Epidermal melanocyte (primary cell): ENCODE measurements around the gene UPF3A.

Experiments
- DNase-seq: peaks from one replicate; pipeline ENCODE4 v3.0.0; 2011; ENCODE audit warnings: low spot score; ENCODE audit not compliant: insufficient read length

UPF3A gene

DNA sequence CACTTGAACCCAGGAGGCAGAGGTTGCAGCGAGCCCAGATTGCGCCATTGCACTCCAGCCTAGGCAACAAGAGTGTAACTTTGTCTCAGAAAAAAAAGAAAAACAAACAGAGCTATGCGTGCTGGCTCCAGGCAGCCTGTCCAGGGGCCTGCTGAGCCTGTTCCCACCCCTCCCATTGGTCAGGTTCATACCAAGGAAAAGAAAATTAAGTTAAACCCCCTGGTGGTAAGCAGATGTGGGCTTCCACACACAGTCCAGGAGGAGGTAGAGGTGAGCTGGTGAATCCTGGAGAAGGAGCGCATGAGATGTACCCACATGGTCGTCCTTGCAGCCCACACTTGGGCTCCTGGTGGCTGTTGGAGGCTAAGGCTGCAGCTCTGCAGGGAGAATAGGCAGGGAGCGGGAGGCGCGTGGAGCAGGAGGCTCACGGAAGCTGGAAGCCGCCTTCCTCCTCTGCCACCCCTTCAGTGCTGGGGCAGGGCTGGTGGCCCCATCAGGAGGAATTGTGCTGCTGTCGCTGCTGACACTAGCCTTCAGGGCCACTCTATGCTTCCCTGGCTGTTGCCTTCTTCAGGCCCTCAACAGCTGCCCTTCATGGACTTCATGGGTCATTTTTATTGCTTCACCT lies 22.4 kb downstream of the UPF3A start:
- DNase-seq: no peak

DNA sequence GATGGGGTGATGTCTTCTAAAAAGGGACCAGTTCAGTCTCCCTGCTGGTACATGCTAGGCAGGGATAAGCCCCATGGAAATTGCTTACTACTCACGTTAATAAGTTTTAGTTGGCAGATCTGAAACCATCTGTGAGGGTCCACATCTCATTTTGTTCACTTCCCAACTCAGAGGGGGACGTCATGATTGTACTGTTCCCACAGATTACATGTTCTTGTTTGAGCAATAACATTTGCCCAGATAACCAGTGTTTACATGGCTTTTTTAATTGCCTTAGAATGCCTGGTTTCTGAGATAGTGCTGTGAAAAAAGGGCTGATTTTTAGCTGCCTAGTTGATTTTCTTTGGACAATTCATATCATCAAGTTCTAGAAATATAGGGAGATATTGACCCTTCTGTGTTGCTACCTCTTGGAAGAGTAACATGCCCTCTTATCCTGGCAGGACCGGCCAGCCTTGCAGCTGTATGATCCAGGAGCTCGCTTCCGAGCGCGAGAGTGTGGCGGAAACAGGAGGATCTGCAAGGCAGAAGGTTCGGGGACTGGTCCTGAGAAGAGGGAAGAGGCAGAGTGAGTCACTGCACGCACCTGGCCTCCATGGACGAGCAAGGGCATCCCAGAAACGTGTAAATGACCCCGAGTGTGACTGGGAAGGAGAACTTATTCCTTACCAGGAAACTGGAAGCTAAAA lies 23.1 kb downstream of the UPF3A start:
- no peak for DNase-seq

DNA sequence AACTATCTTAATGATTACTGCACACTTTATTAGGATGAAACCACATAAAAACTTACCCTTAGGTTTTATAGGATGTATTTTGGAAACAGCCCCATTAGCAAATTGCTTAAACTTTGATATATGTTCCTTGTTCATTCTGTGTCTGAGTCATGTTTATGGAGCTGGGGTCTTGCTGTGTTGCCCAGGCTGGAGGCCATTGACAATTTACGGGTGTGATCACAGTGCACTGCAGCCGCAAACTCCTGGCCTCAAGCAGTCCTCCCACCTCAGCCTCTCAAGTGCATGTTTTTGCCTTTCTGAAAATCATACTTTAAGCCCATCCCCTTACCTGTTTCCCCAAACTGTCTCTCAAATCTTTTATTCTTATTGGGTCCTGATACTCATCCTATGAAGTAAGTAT lies 27.7 kb downstream of the UPF3A start:
- DNase-seq: no peak

DNA sequence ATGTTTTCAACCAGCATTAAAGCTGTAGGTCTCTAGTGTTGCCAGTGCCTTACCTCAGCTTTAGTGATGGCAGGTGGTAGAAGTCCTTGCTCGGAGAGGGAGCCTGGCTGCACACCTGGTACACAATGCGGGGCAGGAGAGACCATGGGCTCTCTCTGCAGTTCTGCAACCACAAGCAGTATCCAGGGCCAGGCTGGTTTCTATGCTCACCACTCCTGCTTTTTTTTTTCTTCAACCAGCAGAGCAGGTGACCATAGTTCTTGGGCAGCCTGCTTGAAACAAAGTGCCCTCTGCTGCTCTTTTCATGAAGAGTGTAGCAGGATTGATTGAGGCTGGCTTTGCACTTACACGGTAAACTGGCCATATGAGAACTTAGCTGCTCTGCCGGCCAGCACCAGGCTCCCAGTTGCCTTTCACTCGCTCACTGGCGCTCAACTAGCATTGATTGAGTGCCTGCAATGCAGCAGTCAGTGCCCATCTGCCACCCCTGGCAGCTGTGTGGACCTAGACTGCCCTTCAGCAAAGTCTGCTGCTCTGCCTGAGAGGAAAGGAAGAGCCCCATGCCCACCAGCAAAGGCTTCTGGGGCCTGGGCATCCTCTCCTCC lies 28.5 kb downstream of the UPF3A start:
- no peak for DNase-seq

DNA sequence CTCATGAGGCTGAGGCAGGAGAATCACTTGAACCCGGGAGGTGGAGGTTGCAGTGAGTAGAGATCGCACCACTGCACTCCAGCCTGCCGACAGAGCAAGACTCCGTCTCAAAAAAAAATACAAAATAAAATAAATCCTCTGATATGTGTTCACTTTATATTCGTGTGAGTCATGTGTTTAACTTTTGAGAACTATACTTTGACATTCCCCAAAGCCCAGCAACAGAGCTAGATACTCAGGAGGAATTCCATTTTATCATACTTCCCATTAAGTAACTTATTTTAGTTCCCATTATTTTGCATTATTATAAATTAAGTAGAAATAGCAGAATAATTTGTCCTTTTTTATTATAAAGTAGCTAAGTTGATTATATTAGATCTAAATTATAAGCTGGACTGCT lies 29.6 kb downstream of the UPF3A start:
- DNase-seq: no peak

DNA sequence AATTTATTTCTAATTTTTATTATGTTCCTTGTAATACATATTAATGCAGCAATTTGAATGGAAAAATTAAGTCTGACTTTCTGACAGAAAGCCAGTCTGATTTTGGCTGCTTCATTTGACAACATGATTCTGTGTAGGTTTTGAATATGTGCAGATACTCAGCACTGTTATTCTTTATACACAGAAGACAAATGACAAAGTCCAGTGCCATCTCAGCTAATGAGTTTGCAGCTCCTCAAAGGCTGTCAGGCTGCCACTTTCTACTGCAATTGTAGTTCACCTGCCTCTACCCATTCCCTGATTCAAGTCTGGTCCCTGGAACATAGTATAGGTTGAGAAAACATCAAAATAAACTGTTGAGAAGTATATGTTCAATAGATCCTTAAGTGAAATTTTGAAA lies 30.0 kb downstream of the UPF3A start:
- DNase-seq: no peak

DNA sequence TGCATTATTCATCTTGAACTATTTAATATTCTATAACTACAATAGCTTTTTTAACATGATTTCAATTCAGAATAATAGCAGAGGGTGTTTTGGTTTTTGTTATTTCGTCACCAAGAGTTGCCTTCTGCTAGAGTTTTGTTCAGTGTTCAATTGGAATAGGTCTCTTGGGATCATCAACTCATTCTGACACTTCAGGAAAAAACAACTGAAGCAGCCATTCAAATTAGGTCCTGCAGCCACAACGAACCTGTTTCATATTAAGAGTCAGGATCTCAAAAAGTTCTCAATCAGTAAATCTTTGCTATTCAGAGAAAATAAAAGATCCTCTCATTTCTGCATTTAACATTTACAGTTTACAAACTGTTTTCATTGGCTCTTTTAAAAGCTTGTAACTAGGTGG lies 30.5 kb downstream of the UPF3A start:
- DNase-seq: no peak

DNA sequence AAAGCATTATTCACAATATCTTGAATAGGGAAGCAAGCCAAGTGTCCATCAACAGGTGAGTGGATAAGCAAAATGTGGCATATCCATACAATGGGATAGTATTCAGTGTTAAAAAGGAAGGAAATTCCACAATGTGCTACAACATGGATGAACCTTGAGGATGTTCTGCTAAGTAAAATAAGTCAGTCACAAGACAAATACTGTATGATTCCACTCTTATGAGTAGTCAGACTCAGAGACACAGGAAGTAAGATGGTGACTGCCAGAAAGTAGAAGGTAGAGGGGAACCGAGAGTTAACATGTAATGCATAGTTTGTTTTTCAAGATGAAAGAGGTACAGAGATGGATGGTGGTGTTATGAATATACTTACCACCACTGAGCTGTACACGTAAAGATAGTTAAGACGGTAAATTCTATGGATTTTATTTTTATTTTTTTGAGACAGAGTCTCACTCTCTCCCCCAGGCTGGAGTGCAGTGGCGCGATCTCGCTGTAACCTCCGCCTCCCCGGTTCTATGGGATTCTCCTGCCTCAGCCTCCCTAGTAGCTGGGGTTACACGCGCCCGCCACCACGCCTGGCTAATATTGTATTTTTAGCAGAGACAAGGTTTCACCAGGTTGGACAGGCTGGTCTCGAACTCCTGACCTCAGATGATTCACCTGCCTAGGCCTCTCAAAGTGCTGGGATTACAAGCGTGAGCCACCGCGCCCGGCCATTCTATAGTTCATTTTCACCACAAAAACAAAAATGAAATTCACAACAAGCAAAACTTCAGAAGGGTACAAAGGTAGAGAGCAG lies 31.9 kb downstream of the UPF3A start:
- DNase-seq: no peak

DNA sequence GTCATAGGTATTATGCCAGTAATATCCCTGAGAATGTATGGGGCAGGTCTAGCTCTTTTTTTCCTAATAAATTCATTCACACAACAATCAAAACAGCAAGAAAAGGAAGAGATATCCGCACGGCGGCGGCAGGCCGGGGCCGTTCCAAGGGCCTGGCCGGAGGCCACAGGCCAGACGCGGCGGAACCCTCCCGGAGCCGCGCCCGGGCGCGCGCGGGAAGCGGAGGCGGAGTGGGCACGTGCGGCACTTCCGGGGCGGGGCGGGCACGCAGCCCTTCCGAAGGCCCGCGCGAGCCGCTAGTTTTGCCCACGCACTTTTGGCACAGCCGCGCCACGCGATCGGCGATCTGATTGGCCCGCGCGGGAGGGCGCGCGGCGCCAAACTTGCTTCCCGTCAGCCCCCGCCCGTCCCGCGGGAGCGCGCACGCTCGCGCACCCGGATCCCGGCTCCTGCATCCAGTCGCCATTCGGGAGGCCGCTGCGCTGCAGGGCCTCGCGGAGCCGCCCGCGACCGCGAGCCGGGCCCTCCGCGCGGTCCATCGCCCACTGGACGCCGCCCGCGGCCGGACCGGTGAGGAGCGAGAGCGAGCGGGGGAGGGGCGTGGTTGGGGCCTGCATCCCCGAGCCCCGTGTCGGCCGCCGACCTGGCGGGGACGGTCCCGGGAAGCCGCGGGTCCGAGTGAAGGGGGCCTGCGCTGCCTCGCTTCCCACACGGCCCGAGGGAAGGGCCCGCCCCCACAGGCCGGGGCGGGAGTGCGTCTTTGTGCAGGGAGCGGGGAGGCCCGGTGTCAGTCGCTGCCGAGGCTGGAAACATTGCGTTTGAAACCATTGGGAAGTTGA lies 32.9 kb downstream of the UPF3A start, which contains the start of gene CHAMP1:
CHAMP1 (plus strand) TSS at position 430 of the 839 bp plus-strand sequence. CDS start 9,340 bp downstream, outside the sequence.
- peak; percentile 89 for DNase-seq

DNA sequence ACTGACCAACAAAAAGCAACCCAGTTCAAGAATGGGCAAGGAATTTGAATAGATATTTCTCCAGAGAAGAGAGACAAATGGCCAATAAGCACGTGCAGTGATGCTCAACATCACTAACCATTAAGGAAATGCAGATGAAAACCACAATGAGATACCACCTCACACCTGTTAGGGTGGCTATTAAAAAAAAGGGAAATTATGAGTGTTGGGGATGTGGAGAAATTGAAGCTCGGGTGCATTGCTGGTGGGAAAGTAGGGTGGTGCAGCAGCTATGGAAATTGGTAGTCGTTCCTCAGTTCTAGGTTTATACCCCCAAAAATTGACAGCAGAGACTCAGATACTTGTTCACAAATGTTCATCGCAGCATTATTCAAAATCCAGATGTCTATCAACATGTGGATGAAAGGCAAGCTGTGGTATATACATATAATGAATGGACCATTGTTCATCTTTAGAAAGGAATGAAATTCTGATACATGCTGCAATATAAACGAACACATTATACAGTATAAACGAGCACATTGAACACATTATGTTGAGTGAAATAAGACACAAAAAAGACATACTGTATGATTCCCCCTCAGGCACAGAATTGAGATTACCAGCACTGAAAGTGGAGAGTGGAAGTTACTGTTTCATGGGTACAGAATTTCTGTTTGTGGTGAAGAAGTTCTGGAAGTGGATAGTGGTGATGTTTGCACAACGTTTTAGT lies 33.8 kb downstream of the UPF3A start:
- peak; percentile 60 for DNase-seq

DNA sequence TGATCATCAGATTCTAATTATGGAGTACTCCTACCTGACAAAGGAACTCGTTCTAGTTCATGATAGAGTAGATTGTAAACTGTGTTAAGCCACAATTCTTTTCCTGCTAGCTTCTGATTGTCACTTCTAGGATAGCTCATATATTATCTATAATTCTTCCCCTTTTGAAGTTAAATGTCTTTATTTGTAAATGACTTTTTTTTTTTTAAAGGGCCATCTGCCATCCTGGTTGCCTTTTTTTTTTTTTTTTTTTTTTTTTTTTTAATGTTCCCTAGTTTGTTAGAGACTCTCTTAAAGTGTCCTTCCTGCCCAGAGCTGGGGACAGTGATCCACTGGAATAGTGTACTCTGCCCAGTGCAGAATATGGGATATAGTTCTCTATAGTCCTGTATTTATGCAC lies 37.2 kb downstream of the UPF3A start:
- DNase-seq: no peak

DNA sequence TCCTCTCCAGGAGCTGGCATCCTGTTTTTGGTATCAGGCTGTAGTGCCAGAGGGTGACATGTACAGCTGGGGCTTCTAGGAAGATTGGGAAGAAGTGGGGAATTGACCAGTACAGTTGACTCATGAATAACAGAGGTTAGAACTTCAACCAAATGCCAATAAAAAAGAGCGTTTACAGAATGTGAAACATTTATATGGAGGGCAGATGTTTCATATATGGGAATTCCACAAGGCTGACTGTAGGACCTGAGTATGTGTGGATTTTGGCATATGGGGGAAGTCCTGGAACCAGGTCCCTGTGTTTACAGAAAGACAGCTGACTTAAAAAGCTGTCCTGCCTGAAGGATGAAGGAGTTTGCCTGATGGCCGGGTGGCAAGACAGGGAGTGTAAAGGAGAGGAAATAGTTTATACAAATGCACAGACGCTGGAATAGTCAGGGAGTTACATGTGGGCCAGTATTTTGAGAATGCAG lies 38.1 kb downstream of the UPF3A start:
- DNase-seq: no peak

DNA sequence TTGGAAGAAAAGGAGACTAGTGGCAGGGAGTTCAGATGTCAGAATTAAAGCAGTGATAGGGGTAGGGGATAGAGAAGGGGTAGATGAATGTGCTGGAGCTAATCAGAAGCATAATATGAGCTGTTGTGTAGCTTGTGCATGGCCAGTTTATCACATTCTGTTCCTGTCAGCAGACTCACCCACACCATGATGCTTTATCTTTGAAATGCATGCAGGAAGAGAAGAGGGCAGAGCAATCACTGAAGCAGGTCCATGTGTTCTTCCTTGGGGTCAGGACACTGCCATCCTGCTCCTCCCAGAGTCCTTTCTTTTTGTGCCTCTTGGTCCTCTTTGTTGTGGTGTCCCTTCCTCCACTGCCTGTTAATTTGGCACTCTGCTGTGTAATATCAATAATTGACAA lies 38.7 kb downstream of the UPF3A start:
- no peak for DNase-seq

DNA sequence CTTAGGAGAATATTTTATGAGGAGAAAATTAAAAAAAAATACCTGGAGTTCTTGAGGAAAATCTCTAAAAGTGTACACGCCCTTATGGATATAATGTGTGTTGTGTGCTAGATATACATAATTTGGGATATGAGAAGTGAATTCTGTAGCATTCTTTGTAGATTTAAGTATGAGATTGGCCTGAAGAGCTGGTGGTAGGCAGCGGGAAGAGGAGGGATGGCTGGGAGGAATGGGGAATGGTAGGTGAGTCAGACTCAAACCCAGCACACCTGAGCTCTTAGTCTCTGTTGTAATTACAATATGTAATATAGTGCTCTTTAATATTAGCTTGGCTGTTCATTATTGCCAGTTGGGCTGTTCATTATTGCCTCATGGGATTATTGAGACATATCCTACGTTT lies 39.9 kb downstream of the UPF3A start:
- no peak for DNase-seq

DNA sequence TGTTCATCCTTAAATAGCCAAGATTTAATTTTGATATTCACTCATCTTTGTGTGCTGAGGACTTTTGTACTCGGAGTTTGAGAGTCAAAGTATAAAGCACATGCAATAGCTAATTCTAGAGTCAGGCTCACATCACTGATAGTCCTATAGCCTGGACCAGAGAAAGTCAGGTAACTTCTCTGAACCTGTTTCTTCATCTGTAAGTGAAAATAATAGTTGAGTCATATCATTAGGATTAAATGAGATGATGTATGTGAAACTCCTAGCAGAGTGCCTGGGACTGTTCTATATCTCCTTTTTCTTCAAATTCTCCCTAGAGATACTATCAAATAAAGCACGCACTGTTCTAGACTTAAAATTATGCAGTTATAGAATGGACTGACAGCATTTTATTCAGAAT lies 41.9 kb downstream of the UPF3A start:
- DNase-seq: no peak

DNA sequence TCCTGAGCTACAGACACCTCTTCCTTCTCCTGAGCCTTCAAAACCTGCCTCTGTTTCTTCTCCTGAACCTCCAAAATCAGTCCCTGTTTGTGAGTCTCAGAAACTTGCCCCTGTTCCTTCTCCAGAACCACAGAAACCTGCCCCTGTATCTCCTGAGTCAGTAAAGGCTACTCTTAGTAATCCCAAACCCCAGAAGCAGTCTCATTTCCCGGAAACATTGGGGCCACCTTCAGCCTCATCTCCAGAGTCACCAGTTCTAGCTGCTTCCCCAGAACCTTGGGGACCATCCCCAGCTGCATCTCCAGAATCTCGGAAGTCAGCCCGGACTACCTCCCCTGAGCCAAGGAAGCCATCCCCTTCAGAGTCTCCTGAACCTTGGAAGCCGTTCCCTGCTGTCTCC lies 42.9 kb downstream of the UPF3A start:
- no peak for DNase-seq

DNA sequence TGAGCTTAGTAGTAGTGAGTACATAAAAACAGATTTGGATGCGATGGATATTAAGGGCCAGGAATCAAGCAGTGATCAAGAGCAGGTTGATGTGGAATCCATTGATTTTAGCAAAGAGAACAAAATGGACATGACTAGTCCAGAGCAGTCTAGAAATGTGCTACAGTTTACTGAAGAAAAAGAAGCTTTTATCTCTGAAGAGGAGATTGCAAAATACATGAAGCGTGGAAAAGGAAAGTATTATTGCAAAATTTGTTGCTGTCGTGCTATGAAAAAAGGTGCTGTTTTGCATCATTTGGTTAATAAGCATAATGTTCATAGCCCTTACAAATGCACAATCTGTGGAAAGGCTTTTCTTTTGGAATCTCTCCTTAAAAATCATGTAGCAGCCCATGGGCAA lies 44.3 kb downstream of the UPF3A start:
- DNase-seq: no peak

DNA sequence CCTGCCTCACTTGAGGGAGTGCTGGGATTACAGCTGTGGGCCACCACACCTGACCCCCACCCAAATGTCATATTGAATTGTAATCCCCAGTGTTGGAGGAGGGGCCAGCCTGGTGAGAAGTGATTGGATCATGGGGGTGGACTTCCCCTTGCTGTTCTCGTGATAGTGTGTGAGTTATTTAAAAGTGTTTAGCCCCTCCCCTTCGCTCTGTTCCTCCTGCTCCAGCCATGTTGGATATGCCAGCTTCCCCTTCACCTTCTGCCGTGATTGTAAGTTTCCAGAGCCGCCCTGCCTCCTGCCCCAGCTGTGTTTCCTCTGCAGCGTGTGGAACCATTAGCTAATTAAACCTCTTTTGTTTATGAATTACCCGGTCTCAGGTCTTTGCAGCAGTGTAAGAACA lies 46.6 kb downstream of the UPF3A start:
- no peak for DNase-seq

DNA sequence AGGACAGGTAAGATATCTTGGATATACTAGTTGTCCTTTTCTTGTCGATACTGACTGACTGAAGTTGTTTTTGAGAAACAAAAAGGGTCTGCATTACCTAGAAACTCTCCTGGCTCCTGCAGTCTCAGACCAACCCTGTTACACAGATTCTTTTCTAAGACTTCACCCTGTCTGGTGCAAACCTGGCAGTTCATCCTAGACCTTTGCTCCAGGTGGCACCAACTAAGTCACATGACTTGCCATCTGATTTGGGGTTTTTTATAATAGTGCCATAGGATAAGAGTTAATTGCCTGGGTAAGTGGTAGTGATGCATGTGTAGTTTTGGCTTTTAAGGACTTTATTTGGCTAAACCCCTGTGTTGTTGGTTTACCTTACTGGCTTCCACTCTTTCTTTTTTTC lies 47.2 kb downstream of the UPF3A start:
- no peak for DNase-seq

DNA sequence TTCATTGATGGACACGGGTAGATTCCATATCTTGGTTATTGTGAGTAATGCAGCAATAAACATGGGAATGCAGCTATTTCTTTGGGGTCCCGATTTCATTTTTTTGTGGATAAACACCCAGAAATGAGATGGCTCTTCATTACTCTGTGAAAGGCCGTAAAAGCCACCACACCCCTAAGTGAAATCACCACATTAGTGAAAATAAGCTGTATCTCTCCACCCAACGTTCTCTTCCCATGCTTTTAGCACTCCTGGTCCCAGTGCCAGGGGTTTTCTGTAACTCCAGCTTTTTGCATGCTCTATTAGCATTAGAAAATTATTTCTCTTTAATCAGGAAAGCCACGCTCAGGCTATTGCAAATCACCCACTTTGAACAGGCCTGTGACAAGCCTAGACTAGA lies 48.7 kb downstream of the UPF3A start:
- DNase-seq: no peak
